BE2C (cell line): Measurements from ENCODE around the gene ENPP6.
"Not testable (repeated sequence)": the region's sequence is repeated elsewhere in the genome, so short reads cannot be mapped to it uniquely, and the experiment has no call there.

Source experiments
- DNase-seq: peaks from one replicate; pipeline ENCODE4 v3.0.0-alpha.2; 2020
- H3K27me3 ChIP-seq: fragments of 250-450 bp; sonication (Bioruptor Pico); 2 replicates; pipeline ENCODE4 v1.5.1; 2020; ENCODE audit warnings: mild to moderate bottlenecking
- H3K36me3 ChIP-seq: fragments of 250-450 bp; sonication (Bioruptor Pico); 2 replicates; pipeline ENCODE4 v1.5.1; 2020; ENCODE audit warnings: mild to moderate bottlenecking
- H3K4me1 ChIP-seq: fragments of 250-450 bp; sonication (Bioruptor Pico); 2 replicates; pipeline ENCODE4 v1.5.1; 2020
- H3K4me3 ChIP-seq: 2 replicates; pipeline ENCODE4 v1.5.1; 2011; ENCODE audit warnings: low read depth, low read length
- H3K9me3 ChIP-seq: fragments of 250-450 bp; sonication (Bioruptor Pico); 2 replicates; pipeline ENCODE4 v1.5.1; 2020
- TF ChIP-seq, protein P1 (sequence below): IDR thresholded peaks from 2 replicates; pipeline ENCODE4 v1.5.1; 2012; ENCODE audit warnings: mild to moderate bottlenecking, low read depth, low read length

ENPP6 gene

DNA sequence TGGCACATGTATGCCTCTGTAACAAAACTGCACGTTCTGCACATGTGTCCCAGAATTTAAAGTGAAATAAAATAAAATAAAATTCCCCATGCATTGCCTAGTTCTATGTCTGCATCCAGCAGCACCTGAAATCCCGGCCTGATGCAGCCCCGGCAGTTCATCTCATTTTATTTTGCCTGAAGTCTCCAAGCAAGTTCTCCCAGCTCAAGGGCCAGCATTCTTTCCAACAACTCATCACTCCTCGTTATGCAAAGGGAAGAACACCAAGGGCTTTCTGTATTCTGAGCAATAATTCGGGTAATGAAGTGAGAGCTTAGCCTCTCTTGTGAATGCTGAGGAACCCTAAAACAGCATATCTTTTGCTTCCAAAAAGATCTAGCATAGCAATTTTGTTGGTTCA lies 2.7 kb downstream of the ENPP6 start:
- no peak overlapping the region for H3K4me3 ChIP-seq
- no peaks in the 10 kb centered on the region for H3K27me3 ChIP-seq
- peaks cover 2% of the 10 kb centered on the region; the same call in 1 of the 2 replicates for H3K4me1 ChIP-seq
- DNase-seq = no peak
- H3K36me3 ChIP-seq = no peaks in the 10 kb centered on the region
- TF ChIP-seq, protein P1, sequence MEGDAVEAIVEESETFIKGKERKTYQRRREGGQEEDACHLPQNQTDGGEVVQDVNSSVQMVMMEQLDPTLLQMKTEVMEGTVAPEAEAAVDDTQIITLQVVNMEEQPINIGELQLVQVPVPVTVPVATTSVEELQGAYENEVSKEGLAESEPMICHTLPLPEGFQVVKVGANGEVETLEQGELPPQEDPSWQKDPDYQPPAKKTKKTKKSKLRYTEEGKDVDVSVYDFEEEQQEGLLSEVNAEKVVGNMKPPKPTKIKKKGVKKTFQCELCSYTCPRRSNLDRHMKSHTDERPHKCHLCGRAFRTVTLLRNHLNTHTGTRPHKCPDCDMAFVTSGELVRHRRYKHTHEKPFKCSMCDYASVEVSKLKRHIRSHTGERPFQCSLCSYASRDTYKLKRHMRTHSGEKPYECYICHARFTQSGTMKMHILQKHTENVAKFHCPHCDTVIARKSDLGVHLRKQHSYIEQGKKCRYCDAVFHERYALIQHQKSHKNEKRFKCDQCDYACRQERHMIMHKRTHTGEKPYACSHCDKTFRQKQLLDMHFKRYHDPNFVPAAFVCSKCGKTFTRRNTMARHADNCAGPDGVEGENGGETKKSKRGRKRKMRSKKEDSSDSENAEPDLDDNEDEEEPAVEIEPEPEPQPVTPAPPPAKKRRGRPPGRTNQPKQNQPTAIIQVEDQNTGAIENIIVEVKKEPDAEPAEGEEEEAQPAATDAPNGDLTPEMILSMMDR = no peak
- H3K9me3 ChIP-seq = no peaks in the 10 kb centered on the region

DNA sequence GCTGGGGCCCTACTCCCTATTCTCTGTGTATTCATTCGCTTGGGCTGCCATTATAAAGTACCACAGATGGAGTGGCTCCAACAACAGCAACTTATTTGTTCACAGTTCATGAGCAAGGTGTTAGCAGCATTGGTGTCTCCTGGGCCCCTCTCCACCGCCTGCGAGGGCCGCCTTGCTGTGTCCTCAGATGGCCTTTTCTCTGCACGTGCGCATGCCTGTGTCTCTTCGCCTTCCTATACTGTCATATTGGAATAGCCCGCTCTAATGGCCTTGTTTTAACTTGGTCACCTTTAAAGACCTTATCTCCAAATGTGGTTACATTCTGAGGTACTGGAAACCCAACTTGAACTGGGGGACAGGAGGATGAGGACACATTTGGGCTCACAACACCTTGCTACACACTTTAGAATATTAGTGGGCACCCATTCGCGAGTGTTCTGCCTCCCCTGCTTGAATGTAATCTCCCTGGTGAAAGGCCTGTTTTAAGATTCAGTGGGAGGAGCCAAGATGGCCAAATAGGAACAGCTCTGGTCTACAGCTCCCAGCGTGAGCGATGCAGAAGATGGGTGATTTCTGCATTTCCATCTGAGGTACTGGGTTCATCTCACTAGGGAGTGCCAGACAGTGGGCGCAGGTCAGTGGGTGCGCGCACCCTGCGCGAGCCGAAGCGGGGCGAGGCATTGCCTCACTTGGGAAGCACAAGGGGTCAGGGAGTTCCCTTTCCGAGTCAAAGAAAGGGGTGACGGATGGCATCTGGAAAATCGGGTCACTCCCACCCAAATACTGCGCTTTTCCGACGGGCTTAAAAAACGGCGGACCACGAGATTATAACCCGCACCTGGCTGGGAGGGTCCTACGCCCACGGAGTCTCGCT lies 9.7 kb downstream of the ENPP6 start:
- DNase-seq, H3K4me1 ChIP-seq, H3K4me3 ChIP-seq, H3K27me3 ChIP-seq, H3K9me3 ChIP-seq, H3K36me3 ChIP-seq: not testable (repeated sequence)

DNA sequence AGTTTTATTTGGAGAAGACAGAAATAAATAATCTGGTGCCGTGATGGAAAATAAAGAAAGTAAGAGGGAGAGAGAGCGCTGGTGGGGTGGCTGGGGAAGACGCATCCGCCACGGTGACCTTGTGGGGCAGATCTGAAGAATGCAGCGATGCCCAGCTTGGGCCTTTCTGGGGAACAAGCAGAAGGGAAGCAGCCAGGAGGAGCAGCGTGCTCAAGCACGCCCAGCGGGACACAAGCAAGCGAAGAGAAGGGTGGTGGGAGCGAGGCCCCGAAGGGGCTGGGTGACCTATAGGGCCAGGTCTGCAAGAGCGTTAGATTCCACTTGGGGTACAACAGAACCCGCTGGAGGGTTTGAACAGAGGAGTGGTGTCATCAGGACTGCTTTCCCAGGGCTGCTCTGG lies 12.4 kb downstream of the ENPP6 start:
- DNase-seq = no peak
- Histone ChIP-seq H3K4me1 (no peaks in the 10 kb centered on the region), H3K9me3 (no peaks in the 10 kb centered on the region), H3K27me3 (no peaks in the 10 kb centered on the region), H3K36me3 (no peaks in the 10 kb centered on the region), H3K4me3 (no peak overlapping the region)
- TF ChIP-seq, protein P1 = no peak

DNA sequence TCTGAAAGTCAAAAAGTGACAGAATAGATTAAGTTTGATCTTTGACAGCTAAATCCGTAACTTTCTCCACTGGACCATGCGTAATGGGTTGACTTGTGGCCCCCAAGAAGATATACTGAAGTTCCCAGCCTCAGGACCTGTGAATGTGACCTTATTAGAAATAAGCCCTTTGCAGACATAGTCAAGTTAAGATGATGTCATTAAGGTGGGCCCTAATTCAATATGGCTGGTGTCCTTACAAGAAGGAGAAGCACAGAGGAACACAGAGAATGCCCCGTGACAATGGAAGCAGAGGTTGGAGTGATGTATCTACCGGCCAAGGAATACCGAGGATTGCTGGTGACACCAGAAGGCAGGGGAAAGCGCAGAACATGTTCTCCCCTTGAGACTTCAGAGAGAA lies 14.4 kb downstream of the ENPP6 start:
- H3K4me1 ChIP-seq = no peaks in the 10 kb centered on the region
- TF ChIP-seq, protein P1 = no peak
- no peak for DNase-seq
- no peaks in the 10 kb centered on the region for H3K9me3 ChIP-seq
- no peaks in the 10 kb centered on the region for H3K27me3 ChIP-seq
- no peaks in the 10 kb centered on the region for H3K36me3 ChIP-seq
- no peak overlapping the region for H3K4me3 ChIP-seq

DNA sequence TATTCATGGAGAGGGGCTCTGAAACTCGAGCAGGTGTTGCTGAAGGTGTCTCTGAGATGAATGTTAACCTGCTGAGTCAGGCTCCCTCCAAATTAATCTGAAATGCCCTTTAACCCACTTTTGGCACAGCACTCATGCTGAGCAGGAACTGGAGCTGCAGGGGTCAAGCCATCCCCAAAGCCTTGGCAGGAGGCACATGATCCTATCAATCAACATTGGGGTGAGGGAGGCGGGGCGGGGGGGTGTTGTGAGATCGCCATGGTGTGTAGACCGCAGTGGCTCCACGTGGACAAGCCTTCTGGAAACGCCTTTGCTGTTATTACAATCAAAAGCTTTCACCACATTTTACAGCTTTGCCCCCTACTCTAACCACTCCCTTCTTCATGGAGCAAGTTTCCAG lies 16.5 kb downstream of the ENPP6 start:
- Histone ChIP-seq H3K36me3 (no peaks in the 10 kb centered on the region), H3K4me1 (no peaks in the 10 kb centered on the region), H3K27me3 (no peaks in the 10 kb centered on the region), H3K4me3 (no peak overlapping the region), H3K9me3 (no peaks in the 10 kb centered on the region)
- TF ChIP-seq, protein P1 = no peak
- DNase-seq = no peak

DNA sequence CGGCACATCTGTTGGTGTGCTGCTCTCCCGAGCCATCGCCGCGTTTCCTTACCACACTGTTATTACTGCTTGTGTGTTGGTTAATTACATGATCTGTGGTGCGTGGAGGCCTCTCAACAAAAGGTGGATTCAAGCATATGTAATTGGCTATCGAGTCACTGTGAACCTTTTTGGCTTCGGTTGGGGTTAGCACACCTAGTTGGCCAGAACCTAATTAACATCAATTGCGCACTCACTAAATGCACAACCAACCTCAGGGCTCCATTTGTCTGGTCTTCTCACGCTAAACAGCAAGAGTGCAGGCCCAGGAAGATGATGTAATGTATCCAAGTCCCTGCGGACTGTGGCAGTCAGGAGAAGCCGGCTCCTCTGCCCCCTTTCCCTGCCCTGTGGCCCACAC lies 17.4 kb downstream of the ENPP6 start:
- Histone ChIP-seq H3K27me3 (no peaks in the 10 kb centered on the region), H3K9me3 (no peaks in the 10 kb centered on the region), H3K36me3 (no peaks in the 10 kb centered on the region), H3K4me1 (no peaks in the 10 kb centered on the region), H3K4me3 (no peak overlapping the region)
- no peak for DNase-seq
- TF ChIP-seq, protein P1 = no peak
